NCI-H2196 treated with DMSO at 0.1 percent for 48 hours (cell line): Measurements from ENCODE around the gene RAMP2.
"Not testable (repeated sequence)": the region's sequence is repeated elsewhere in the genome, so short reads cannot be mapped to it uniquely, and the experiment has no call there.

ENCODE experiments used
- DNase-seq: peaks from one replicate; lab custom pipeline; 2025; ENCODE audit not compliant: unreplicated experiment; lab: John Stamatoyannopoulos, UW

Gene RAMP2

DNA sequence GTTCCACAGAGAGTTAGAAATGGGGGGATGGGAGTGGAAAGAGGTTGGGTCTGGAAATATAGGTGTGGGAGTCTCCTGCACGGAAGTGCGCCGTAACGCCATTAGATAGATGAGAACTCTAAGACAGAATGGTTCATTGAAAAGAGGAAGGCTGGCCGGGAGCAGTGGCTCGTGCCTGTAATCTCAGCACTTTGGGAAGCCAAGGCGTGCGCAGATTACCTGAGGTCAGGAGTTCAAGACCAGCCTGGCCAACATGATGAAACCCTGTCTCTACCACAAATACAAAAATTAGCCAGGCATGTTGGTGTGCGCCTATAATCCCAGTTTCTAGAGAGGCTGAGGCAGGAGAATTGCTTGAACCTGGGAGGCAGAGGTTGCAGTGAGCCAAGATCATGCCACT, 7.0 kb downstream of the RAMP2 start:
- not testable (repeated sequence) for DNase-seq

GRCh38 chr17:42769964-42770363, 8.9 kb downstream of the RAMP2 start:
- not testable (repeated sequence) for DNase-seq

DNA sequence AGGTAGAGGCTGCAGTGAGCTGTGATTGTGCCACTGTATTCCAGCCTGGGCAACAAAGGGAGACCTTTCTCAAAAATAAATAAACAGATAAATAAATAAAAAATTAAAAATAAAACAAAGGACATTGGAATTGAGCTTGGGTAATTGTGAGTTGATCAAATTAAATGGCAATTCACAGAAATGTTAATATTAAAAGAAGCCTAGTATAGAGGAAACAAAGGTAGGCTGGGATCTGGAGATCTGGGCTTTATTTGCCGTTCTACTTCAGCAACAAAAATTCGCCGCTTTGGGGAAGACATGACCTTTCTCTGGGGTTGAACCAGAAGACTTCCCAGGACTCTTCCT, 11.9 kb downstream of the RAMP2 start:
- no peak for DNase-seq

DNA sequence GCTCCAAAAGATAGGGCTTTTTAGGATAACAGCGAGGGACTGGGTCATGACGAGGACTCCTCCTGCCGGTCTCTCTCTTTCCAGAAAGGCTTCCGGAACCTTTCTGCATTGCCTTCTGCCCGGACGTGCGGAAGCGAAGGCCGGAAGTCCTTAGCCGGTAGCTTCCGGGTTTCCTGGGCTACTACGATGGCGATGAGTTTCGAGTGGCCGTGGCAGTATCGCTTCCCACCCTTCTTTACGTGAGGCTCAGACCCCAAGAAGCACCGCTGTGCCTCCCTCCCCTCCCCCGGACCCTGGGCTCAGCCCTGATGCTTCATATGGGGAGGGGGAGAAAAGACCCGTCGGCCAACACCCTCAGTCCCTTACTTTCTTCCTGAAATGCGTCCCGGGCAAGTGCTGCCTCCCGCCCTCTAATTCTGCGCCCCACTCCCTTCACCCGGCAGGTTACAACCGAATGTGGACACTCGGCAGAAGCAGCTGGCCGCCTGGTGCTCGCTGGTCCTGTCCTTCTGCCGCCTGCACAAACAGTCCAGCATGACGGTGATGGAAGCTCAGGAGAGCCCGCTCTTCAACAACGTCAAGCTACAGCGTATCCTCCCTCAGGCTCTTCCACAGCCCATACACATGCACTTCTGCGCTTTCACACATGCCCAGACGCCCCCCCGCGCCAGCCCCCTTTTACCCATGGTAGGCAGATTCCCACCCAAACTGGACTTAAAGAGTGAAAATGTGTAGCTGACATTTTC, 12.4 kb downstream of the RAMP2 start, which contains the start of gene VPS25:
TSS of gene VPS25 (plus strand) at position 160 of the 746 bp plus-strand sequence. CDS start at position 187, 27 bp downstream.
- peak; percentile 33 for DNase-seq

- no peak for DNase-seq
These were observed 13.2 kb downstream of the RAMP2 start for GRCh38 chr17:42774066-42774745.

GRCh38 chr17:42775534-42776098, 14.6 kb downstream of the RAMP2 start:
- no peak for DNase-seq

DNA sequence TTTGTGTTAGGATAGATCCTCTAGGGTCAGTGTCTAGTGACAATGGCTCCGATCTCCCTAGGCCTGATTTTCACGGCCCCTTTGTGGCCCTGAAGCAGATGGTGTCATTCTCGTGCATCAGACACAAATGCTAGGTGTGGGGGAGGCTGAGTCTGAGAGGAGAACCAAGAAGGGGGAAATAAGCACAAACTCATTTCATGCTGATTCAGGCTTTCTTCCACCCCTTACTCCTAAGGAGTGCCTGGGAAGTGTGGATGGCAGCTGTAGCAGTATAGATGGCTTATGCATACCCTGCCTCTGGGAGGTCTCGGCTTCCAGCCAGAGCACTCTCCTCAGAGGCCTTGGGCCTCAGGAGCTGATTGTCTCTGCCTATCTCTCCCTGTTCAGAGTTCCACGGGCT, 17.5 kb downstream of the RAMP2 start:
- no peak for DNase-seq

DNA sequence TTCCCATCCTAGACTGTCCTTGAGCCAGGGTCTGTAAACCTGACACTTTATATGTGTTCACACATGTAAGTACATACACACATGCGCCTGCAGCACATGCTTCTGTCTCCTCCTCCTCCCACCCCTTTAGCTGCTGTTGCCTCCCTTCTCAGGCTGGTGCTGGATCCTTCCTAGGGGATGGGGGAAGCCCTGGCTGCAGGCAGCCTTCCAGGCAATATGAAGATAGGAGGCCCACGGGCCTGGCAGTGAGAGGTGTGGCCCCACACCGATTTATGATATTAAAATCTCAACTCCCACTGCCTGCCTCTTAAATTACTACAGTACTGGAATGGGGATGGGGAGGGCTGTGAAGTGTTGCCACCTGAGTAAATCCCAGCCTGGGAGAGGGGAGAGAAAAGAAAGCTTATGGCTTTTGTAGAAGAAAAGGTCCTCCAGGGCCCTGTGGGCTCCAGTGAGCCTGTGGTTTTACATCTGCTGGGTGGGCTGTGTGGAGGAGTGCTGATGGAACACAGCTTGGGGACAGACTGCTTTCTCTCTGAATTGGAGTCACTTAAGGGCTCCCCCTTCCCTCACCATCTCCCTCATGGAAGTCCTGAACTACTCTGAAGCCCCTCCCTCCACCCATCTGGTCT, 18.4 kb downstream of the RAMP2 start:
- DNase-seq = no peak

- DNase-seq = no peak
These were observed 19.2 kb downstream of the RAMP2 start, which contains the start of gene WNK4 for GRCh38 chr17:42779936-42780850. Gene WNK4, plus strand, starts transcription at chr17:42780610. Its CDS starts 89 bp downstream, at chr17:42780699.

- no peak for DNase-seq
These were observed 20.0 kb downstream of the RAMP2 start for GRCh38 chr17:42780851-42781638.

- DNase-seq = no peak
These were observed 20.7 kb downstream of the RAMP2 start for GRCh38 chr17:42781639-42782165.

- DNase-seq = no peak
These were observed 21.4 kb downstream of the RAMP2 start for GRCh38 chr17:42782166-42783061.

- no peak for DNase-seq
These were observed 22.2 kb downstream of the RAMP2 start for GRCh38 chr17:42783062-42783790.

- DNase-seq = no peak
These were observed 22.7 kb downstream of the RAMP2 start for GRCh38 chr17:42783791-42784138.

GRCh38 chr17:42784409-42784808, 23.4 kb downstream of the RAMP2 start:
- DNase-seq = no peak

DNA sequence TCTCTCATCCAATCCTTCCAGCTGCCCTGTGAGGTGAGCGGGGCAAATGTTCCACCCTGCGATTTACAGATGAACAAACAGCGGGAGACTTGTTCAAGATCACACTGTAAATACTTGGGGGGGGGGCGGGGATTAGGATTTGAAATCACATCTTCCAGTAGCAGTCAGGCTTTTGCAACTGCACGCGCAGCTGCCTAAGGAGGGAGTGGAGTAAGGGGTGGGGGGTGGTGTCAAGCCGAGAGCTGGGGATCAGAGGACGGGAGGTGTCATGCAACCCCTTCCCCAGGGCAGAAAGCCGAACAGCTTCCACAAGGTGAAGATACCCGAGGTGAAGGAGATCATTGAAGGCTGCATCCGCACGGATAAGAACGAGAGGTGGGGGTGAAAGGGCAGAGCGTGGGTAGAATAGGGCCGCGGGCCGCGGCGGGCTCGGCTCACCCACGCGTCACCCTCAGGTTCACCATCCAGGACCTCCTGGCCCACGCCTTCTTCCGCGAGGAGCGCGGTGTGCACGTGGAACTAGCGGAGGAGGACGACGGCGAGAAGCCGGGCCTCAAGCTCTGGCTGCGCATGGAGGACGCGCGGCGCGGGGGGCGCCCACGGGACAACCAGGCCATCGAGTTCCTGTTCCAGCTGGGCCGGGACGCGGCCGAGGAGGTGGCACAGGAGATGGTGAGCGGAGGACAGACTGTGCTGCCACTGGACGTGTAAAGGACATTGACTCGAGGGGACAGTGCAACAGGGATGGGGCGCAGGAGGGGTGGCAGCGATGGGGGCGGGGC, 24.0 kb downstream of the RAMP2 start:
- no peak for DNase-seq

DNA sequence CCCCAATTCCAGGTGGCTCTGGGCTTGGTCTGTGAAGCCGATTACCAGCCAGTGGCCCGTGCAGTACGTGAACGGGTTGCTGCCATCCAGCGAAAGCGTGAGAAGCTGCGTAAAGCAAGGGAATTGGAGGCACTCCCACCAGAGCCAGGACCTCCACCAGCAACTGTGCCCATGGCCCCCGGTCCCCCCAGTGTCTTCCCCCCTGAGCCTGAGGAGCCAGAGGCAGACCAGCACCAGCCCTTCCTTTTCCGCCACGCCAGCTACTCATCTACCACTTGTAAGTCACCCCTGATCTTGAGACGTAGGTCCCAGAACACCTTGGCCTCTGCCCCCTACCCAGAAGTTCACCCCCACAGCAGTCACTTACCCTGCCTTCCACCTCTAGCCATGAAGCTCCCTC, 26.2 kb downstream of the RAMP2 start:
- no peak for DNase-seq
